ENCODE data around the gene LAMA4. TPM values are rescaled to one million over a fixed set of nuclear protein-coding genes. Genes with fewer than 3 reads are reported as not detected.

LAMA4 gene
- 8.8 and 11.7 TPM in 2 replicates for polyA plus RNA-seq

GRCh38 chr6:112253841-112254816 lies at the start of gene LAMA4:
TSS of gene LAMA4 (minus strand) at chr6:112254567. CDS start at chr6:112254150, 417 bp downstream.

GRCh38 chr6:112087136-112087911 lies 167.0 kb downstream of the LAMA4 start, which contains the start of the genes FAM229B and TUBE1:
TSS of gene FAM229B (plus strand) at chr6:112087591. CDS start at chr6:112099284, 11,693 bp downstream.
TSS of gene TUBE1 (minus strand) at chr6:112087482. CDS start at chr6:112087434, 48 bp downstream.

Other genes with a start within 250 kb of the LAMA4 start
- gene CCN6, start 200.5 kb downstream of the LAMA4 start, polyA plus RNA-seq: 0.74 and 1.5 TPM in 2 replicates
- 27.6 and 32.5 TPM in 2 replicates for gene TUBE1, start 167.1 kb downstream of the LAMA4 start, polyA plus RNA-seq
- 167 and 187 TPM in 2 replicates for gene FAM229B, start 167.0 kb downstream of the LAMA4 start, polyA plus RNA-seq
- gene RFPL4B, start 92.8 kb upstream of the LAMA4 start, polyA plus RNA-seq: not detected in 2 replicates